TTC549 (cell line): ENCODE results near the gene TXNRD2.
"Not testable (repeated sequence)": the region's sequence is repeated elsewhere in the genome, so short reads cannot be mapped to it uniquely, and the experiment has no call there.

ENCODE experiments used
- FAIRE-seq: peaks from 2 replicates; lab custom pipeline; 2012; peaks lifted over from hg19 to GRCh38; lab: Jason Lieb, UNC

Gene TXNRD2

GRCh38 chr22:19844377-19845053, 97.1 kb downstream of the TXNRD2 start:
- no peak for FAIRE-seq

GRCh38 chr22:19843857-19844376, 97.7 kb downstream of the TXNRD2 start:
- FAIRE-seq = no peak

GRCh38 chr22:19843107-19843856, 98.3 kb downstream of the TXNRD2 start:
- no peak for FAIRE-seq

GRCh38 chr22:19842393-19843106, 99.1 kb downstream of the TXNRD2 start:
- FAIRE-seq = no peak

- FAIRE-seq = no peak
Observed at GRCh38 chr22:19841641-19842392, 99.8 kb downstream of the TXNRD2 start.

- no peak for FAIRE-seq
Observed at GRCh38 chr22:19840955-19841640, 100.5 kb downstream of the TXNRD2 start.

- no peak for FAIRE-seq
Observed at GRCh38 chr22:19840059-19840458, 101.6 kb downstream of the TXNRD2 start.

GRCh38 chr22:19837915-19838314, 103.7 kb downstream of the TXNRD2 start:
- FAIRE-seq = no peak

GRCh38 chr22:19836512-19836911, 105.1 kb downstream of the TXNRD2 start:
- FAIRE-seq = no peak

GRCh38 chr22:19834599-19834998, 107.0 kb downstream of the TXNRD2 start:
- FAIRE-seq = no peak

GRCh38 chr22:19833327-19833726, 108.3 kb downstream of the TXNRD2 start:
- FAIRE-seq = not testable (repeated sequence)

GRCh38 chr22:19832476-19833108, 109.0 kb downstream of the TXNRD2 start:
- FAIRE-seq = no peak

- not testable (repeated sequence) for FAIRE-seq
Observed at GRCh38 chr22:19831979-19832378, 109.6 kb downstream of the TXNRD2 start.

GRCh38 chr22:19831016-19831415, 110.6 kb downstream of the TXNRD2 start:
- FAIRE-seq = no peak

GRCh38 chr22:19828035-19828401, 113.6 kb downstream of the TXNRD2 start:
- FAIRE-seq = no peak

- FAIRE-seq = no peak
Observed at GRCh38 chr22:19827341-19828034, 114.1 kb downstream of the TXNRD2 start.

- no peak for FAIRE-seq
Observed at GRCh38 chr22:19826619-19826950, 115.0 kb downstream of the TXNRD2 start.

GRCh38 chr22:19825904-19826618, 115.6 kb downstream of the TXNRD2 start:
- FAIRE-seq = no peak
